Measurements from ENCODE around the gene CCDC40. TPM values are rescaled to one million over a fixed set of nuclear protein-coding genes. Genes with fewer than 3 reads are reported as not detected.

The CCDC40 gene, protein sequence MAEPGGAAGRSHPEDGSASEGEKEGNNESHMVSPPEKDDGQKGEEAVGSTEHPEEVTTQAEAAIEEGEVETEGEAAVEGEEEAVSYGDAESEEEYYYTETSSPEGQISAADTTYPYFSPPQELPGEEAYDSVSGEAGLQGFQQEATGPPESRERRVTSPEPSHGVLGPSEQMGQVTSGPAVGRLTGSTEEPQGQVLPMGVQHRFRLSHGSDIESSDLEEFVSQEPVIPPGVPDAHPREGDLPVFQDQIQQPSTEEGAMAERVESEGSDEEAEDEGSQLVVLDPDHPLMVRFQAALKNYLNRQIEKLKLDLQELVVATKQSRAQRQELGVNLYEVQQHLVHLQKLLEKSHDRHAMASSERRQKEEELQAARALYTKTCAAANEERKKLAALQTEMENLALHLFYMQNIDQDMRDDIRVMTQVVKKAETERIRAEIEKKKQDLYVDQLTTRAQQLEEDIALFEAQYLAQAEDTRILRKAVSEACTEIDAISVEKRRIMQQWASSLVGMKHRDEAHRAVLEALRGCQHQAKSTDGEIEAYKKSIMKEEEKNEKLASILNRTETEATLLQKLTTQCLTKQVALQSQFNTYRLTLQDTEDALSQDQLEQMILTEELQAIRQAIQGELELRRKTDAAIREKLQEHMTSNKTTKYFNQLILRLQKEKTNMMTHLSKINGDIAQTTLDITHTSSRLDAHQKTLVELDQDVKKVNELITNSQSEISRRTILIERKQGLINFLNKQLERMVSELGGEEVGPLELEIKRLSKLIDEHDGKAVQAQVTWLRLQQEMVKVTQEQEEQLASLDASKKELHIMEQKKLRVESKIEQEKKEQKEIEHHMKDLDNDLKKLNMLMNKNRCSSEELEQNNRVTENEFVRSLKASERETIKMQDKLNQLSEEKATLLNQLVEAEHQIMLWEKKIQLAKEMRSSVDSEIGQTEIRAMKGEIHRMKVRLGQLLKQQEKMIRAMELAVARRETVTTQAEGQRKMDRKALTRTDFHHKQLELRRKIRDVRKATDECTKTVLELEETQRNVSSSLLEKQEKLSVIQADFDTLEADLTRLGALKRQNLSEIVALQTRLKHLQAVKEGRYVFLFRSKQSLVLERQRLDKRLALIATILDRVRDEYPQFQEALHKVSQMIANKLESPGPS
- total RNA-seq (1 to 10 TPM; 1.2 to 8.3 (median 3.8) TPM), polyA plus RNA-seq (under 1 TPM; 0.30 to 0.70 (median 0.64) TPM)
- long read RNA-seq, donor 1: 0 reads
- long read RNA-seq, donor 2: 0 reads

DNA sequence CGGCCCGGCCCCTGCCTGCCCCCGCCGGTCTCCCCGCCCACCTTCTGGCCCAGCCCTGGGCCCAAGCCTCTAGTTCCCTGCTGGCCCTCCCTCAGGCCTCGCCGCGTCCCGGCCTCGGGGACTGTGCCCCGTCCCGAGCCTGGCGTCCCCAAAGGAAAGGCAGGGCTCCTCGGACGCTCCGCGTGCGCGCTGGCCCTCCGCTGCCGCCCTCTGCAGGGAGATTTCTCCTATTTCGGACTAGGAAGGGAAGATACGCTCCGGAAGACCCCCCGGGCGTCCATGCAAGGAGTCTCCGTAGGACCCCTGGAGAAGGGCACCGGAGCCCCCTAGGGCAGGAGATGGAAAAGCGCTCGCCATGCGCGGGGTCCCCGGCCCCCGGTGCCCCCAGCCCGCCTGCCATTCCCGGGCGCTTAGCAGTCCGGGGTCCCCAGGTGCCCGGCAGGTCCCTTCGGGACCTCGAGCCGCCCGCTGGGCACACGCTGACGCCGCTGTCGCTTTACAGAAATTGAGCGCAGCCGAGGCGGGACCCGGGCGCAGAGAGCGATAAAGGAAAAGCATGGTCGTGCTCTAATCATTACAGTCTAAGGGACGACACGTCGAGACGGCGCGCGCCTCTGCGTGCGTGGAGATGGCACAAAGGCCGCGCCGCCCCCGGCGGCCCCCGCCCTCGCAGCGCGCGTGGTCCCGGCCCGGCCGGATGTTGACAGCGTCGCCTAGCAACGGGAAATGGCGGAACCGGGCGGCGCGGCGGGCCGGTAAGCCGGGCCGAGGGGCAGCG lies at the start of gene CCDC40:
CCDC40 (plus strand) TSS at position 706 of the 778 bp plus-strand sequence; CDS start at position 727, 21 bp downstream.
- 0 to 1% (median 1%) methylated on average over 10 to 89 of the region's 89 CpGs for WGBS, 5 donors
- no peaks in the 10 kb centered on the region for H3K36me3 ChIP-seq
- H3K4me1 ChIP-seq: peaks cover 0 to 38% (median 20%) of the 10 kb centered on the region in 6 donors
- peak within 1 kb of the TSS; percentile 75 to 92 (median 81) for H3K4me3 ChIP-seq
- peak; percentile 94 for DNase-seq
- intact Hi-C loops (cut with DNase I; ENCODE audit: low total_unique reads): no loop called here
- H3K27ac ChIP-seq: peak within 1 kb of the TSS; percentile 49 to 92 (median 84)
- no peaks in the 10 kb centered on the region for H3K9me3 ChIP-seq
- H3K27me3 ChIP-seq (replicated peaks in 1 of 7): peaks cover 0 to 24% (median 0%) of the 10 kb centered on the region in 7 donors
- peak in 1 of 3 donors; percentile 40 for TF ChIP-seq POLR2A (IDR thresholded peaks at IDR 0.05)
- TF ChIP-seq POLR2AphosphoS5 (IDR thresholded peaks at IDR 0.05): peak; percentile 71 to 84 (median 80)
- TF ChIP-seq, protein P1, sequence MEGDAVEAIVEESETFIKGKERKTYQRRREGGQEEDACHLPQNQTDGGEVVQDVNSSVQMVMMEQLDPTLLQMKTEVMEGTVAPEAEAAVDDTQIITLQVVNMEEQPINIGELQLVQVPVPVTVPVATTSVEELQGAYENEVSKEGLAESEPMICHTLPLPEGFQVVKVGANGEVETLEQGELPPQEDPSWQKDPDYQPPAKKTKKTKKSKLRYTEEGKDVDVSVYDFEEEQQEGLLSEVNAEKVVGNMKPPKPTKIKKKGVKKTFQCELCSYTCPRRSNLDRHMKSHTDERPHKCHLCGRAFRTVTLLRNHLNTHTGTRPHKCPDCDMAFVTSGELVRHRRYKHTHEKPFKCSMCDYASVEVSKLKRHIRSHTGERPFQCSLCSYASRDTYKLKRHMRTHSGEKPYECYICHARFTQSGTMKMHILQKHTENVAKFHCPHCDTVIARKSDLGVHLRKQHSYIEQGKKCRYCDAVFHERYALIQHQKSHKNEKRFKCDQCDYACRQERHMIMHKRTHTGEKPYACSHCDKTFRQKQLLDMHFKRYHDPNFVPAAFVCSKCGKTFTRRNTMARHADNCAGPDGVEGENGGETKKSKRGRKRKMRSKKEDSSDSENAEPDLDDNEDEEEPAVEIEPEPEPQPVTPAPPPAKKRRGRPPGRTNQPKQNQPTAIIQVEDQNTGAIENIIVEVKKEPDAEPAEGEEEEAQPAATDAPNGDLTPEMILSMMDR (IDR thresholded peaks at IDR 0.05 in 8 of 11, conservative IDR thresholded peaks at IDR 0.05 in 3 of 11): no peak

DNA sequence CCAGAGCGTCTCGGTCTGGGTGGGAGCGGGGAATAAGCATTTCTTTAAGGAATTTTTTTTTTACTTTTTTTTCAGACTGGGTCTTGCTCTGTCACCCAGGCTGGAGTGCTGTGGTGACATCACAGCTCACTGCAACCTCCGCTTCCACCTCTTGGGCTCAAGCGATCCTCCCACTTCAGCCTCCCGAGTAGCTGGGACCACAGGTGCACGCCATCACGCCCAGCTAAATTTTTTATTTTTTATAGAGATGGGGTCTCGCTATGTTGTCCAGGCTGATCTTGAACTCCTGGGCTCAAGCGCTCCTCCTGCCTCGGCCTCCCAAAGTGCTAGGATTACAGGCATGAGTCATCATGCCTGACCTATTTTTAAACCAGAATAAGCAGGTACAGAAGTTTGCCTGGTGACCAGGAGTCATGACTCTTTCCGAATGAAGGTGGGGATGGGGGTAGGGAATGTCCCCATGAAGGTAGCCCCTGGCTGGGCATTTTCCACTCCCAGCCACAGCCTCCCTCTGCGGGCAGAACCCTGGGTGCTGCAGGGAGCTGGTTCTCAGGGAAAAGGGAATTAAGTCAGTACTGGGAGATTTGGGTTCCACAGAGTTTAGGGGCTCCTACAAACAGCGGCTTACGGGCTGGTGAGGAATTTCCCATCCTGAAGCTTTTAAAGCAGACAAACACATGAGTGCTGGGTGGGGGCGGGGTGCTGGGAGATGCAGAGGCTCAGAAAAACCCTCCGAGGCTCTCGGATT lies 49.1 kb upstream of the CCDC40 start:
- H3K4me3 ChIP-seq: no peak overlapping the region
- H3K36me3 ChIP-seq: no peaks in the 10 kb centered on the region
- WGBS, 5 donors: 81 to 88% (median 85%) methylated on average over 18 of the region's 18 CpGs
- peak; percentile 36 for DNase-seq
- H3K4me1 ChIP-seq: peaks cover 16 to 92% (median 44%) of the 10 kb centered on the region in 6 donors
- TF ChIP-seq POLR2AphosphoS5 (IDR thresholded peaks at IDR 0.05) (no peak), POLR2A (IDR thresholded peaks at IDR 0.05) (no peak)
- TF ChIP-seq, protein P1 (IDR thresholded peaks at IDR 0.05 in 8 of 11, conservative IDR thresholded peaks at IDR 0.05 in 3 of 11): no peak
- H3K27ac ChIP-seq: peak overlapping the region; percentile 3 to 71 (median 57)
- H3K9me3 ChIP-seq: no peaks in the 10 kb centered on the region
- intact Hi-C loops (cut with DNase I; ENCODE audit: low total_unique reads): loop anchor here (10.0 kb wide), 1 partner anchor 143 kb away; no protein-coding TSS in a partner anchor
- H3K27me3 ChIP-seq (replicated peaks in 1 of 7): peaks cover 0 to 13% (median 0%) of the 10 kb centered on the region in 7 donors

DNA sequence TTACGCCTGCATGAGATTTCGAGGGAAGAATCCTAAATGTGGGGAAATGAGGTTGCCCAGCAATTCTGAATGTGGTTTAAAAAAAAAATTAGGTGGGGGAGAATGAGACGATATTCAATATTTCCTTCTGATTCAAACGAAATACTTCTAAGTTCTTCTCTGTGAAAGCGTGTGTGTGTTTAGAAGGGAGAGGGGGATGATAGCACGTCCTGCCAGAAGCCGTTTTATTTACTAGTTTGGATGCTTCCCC lies 48.6 kb upstream of the CCDC40 start:
- TF ChIP-seq, protein P1 (IDR thresholded peaks at IDR 0.05 in 8 of 11, conservative IDR thresholded peaks at IDR 0.05 in 3 of 11): no peak
- TF ChIP-seq POLR2A (IDR thresholded peaks at IDR 0.05) (no peak), POLR2AphosphoS5 (IDR thresholded peaks at IDR 0.05) (no peak)
- 61 to 81% (median 75%) methylated on average over 7 of the region's 7 CpGs for WGBS, 5 donors
- Histone ChIP-seq H3K36me3 (no peaks in the 10 kb centered on the region), H3K4me3 (no peak overlapping the region), H3K4me1 (peaks cover 16 to 97% (median 49%) of the 10 kb centered on the region in 6 donors), H3K27ac (peak overlapping the region in 7 of 8 donors; percentile 26 to 71 (median 54)), H3K9me3 (no peaks in the 10 kb centered on the region), H3K27me3 (replicated peaks in 1 of 7) (peaks cover 0 to 18% (median 0%) of the 10 kb centered on the region in 7 donors)
- intact Hi-C loops (cut with DNase I; ENCODE audit: low total_unique reads): loop anchor here (10.0 kb wide), 1 partner anchor 143 kb away; no protein-coding TSS in a partner anchor
- no peak for DNase-seq

Measured in spleen (tissue), 13 donors.